Caco-2 (cell line): ENCODE measurements around the gene KRT81. TPM values are rescaled to one million over a fixed set of nuclear protein-coding genes. Genes with fewer than 3 reads are reported as not detected.

Source experiments
- BruUV-seq: library from RNA; stranded (reverse); fragments of 400-500 nt; replicated peaks from 2 replicates; lab custom pipeline; 2021; lab: Mats Ljungman, UMichigan
- CTCF ChIA-PET: fragments of 300-600 bp; sonication (Branson Sonifier 250); formaldehyde crosslinking; loops from one replicate; lab custom pipeline; 2022; ENCODE audit warnings: antibody characterized with exemption; lab: Charles Lee
- POLR2A ChIA-PET: fragments of 300-600 bp; sonication (Branson Sonifier 250); formaldehyde crosslinking; loops from one replicate; lab custom pipeline; 2022; ENCODE audit warnings: antibody characterized with exemption; lab: Charles Lee
- DNase-seq, 2 experiments: peaks; one replicate each; pipeline versions ENCODE4 v3.0.0 to v3.0.0-alpha.2; 2020 to 2022
- H3K27me3 ChIP-seq: replicated peaks from 2 replicates; pipeline ENCODE4 v1.6.0; 2011; ENCODE audit warnings: low read length; ENCODE audit not compliant: control insufficient read depth, insufficient read depth
- H3K36me3 ChIP-seq: 2 replicates; pipeline ENCODE4 v1.5.1; 2011; ENCODE audit warnings: low read length; ENCODE audit not compliant: control insufficient read depth, insufficient read depth
- H3K4me1 ChIP-seq: fragments of 250-450 bp; sonication (Bioruptor Pico); 2 replicates; pipeline ENCODE4 v1.5.1; 2020; ENCODE audit warnings: mild to moderate bottlenecking
- H3K4me3 ChIP-seq: 2 replicates; pipeline ENCODE4 v1.5.1; 2011; ENCODE audit warnings: low read depth, mild to moderate bottlenecking, control low read depth, low read length
- H3K9me3 ChIP-seq: fragments of 250-450 bp; sonication (Bioruptor Pico); 2 replicates; pipeline ENCODE4 v1.5.1; 2020; ENCODE audit warnings: mild to moderate bottlenecking, moderate library complexity
- H3K27ac Mint-ChIP-seq: one replicate; pipeline ENCODE4 v1.8.0; 2022; ENCODE audit warnings: mixed read lengths; ENCODE audit not compliant: unreplicated experiment
- H3K27me3 Mint-ChIP-seq: one replicate; pipeline ENCODE4 v1.8.0; 2022; ENCODE audit warnings: mixed read lengths; ENCODE audit not compliant: insufficient read depth, unreplicated experiment
- H3K36me3 Mint-ChIP-seq: one replicate; pipeline ENCODE4 v1.8.0; 2022; ENCODE audit warnings: mild to moderate bottlenecking, mixed read lengths; ENCODE audit not compliant: insufficient read depth, unreplicated experiment
- H3K4me1 Mint-ChIP-seq: one replicate; pipeline ENCODE4 v1.8.0; 2022; ENCODE audit warnings: low read depth, mixed read lengths; ENCODE audit not compliant: unreplicated experiment
- H3K4me3 Mint-ChIP-seq: one replicate; pipeline ENCODE4 v1.8.0; 2022; ENCODE audit warnings: mild to moderate bottlenecking, moderate library complexity, mixed read lengths; ENCODE audit not compliant: unreplicated experiment
- H3K9me3 Mint-ChIP-seq: one replicate; pipeline ENCODE4 v1.8.0; 2022; ENCODE audit warnings: mixed read lengths; ENCODE audit not compliant: unreplicated experiment
- CTCF ChIP-seq, 2 experiments: fragments of 200-600 bp in 1 of 2; IDR thresholded peaks; 1 replicate in 1 of 2; 2 replicates in 1 of 2; pipeline versions ENCODE4 v1.5.1 to v1.8.0; 2011 to 2022; ENCODE audit warnings: antibody characterized with exemption in 1 of 2, control low read depth in 1 of 2, inconsistent platforms in 1 of 2, low read depth in 1 of 2, low read length in 1 of 2, mild to moderate bottlenecking in 1 of 2, moderate library complexity in 1 of 2; ENCODE audit not compliant: insufficient read depth in 1 of 2, severe bottlenecking in 1 of 2, unreplicated experiment in 1 of 2
- intact Hi-C: fragments of 100-400 bp; cut with micrococcal nuclease; formaldehyde crosslinking; loops from one replicate; pipeline ENCODE4 v1.10.0; 2022; ENCODE audit not compliant: unreplicated experiment
- total RNA-seq: library from RNA; stranded (reverse); gene quantifications from 2 replicates; pipeline ENCODE4 v1.2.3, GENCODE V29; 2022

KRT81 gene
- total RNA-seq, 1 experiment from 2014 or later = 0.45 TPM

GRCh38 chr12:52247622-52248540 is 43.5 kb downstream of the KRT81 start:
- H3K9me3 Mint-ChIP-seq = no peaks in the 10 kb centered on the region
- intact Hi-C loops = no loop called here
- no peaks in the 10 kb centered on the region for H3K27me3 ChIP-seq
- no peak overlapping the region for H3K4me3 ChIP-seq
- H3K27me3 Mint-ChIP-seq = peaks cover 2% of the 10 kb centered on the region
- TF ChIP-seq CTCF (IDR thresholded peaks at IDR 0.05; ENCODE audit: insufficient read depth in 1 of 2, low read depth in 1 of 2, low read length in 1 of 2, severe bottlenecking in 1 of 2, unreplicated experiment in 1 of 2) = no peak
- BruUV-seq = no TSS peak
- CTCF ChIA-PET = no interaction called here
- no peaks in the 10 kb centered on the region for H3K36me3 ChIP-seq
- peaks cover 33% of the 10 kb centered on the region for H3K4me1 Mint-ChIP-seq
- POLR2A ChIA-PET = no interaction called here
- peak overlapping the region; percentile 75 for H3K27ac Mint-ChIP-seq
- H3K4me3 Mint-ChIP-seq = no peak overlapping the region
- H3K9me3 ChIP-seq = no peaks in the 10 kb centered on the region
- H3K4me1 ChIP-seq = peaks cover 25% of the 10 kb centered on the region
- DNase-seq = no peak
- peaks cover 12% of the 10 kb centered on the region for H3K36me3 Mint-ChIP-seq

GRCh38 chr12:52246720-52247621 is 44.4 kb downstream of the KRT81 start:
- Mint-ChIP-seq H3K27me3 (peaks cover 2% of the 10 kb centered on the region), H3K9me3 (no peaks in the 10 kb centered on the region), H3K4me3 (no peak overlapping the region), H3K27ac (peak overlapping the region; percentile 75), H3K4me1 (peaks cover 33% of the 10 kb centered on the region), H3K36me3 (peaks cover 12% of the 10 kb centered on the region)
- no peak for TF ChIP-seq CTCF (IDR thresholded peaks at IDR 0.05; ENCODE audit: insufficient read depth in 1 of 2, low read depth in 1 of 2, low read length in 1 of 2, severe bottlenecking in 1 of 2, unreplicated experiment in 1 of 2)
- ChIA-PET POLR2A (no interaction called here), CTCF (no interaction called here)
- intact Hi-C loops = no loop called here
- Histone ChIP-seq H3K4me3 (no peak overlapping the region), H3K9me3 (no peaks in the 10 kb centered on the region), H3K27me3 (no peaks in the 10 kb centered on the region), H3K36me3 (no peaks in the 10 kb centered on the region), H3K4me1 (peaks cover 25% of the 10 kb centered on the region)
- DNase-seq = no peak
- TSS peak; percentile 41 for BruUV-seq

GRCh38 chr12:52245962-52246569 is 45.3 kb downstream of the KRT81 start:
- Histone ChIP-seq H3K36me3 (no peaks in the 10 kb centered on the region), H3K27me3 (no peaks in the 10 kb centered on the region), H3K9me3 (no peaks in the 10 kb centered on the region), H3K4me3 (no peak overlapping the region), H3K4me1 (peaks cover 25% of the 10 kb centered on the region)
- no peaks in the 10 kb centered on the region for H3K9me3 Mint-ChIP-seq
- peaks cover 12% of the 10 kb centered on the region for H3K36me3 Mint-ChIP-seq
- ChIA-PET POLR2A (no interaction called here), CTCF (no interaction called here)
- BruUV-seq = no TSS peak
- no peak overlapping the region for H3K4me3 Mint-ChIP-seq
- TF ChIP-seq CTCF (IDR thresholded peaks at IDR 0.05; ENCODE audit: insufficient read depth in 1 of 2, low read depth in 1 of 2, low read length in 1 of 2, severe bottlenecking in 1 of 2, unreplicated experiment in 1 of 2) = no peak
- intact Hi-C loops = no loop called here
- DNase-seq = no peak
- peak overlapping the region; percentile 73 for H3K27ac Mint-ChIP-seq
- peaks cover 2% of the 10 kb centered on the region for H3K27me3 Mint-ChIP-seq
- peaks cover 33% of the 10 kb centered on the region for H3K4me1 Mint-ChIP-seq
